HG03196 (cell line): ENCODE measurements around the gene GAL3ST2.
"Not testable (repeated sequence)": the region's sequence is repeated elsewhere in the genome, so short reads cannot be mapped to it uniquely, and the experiment has no call there.

Experiments
- ATAC-seq: cut with Tn5 transposase; IDR thresholded peaks from one replicate; pipeline ENCODE4 v1.9.1; 2021; ENCODE audit not compliant: unreplicated experiment

GAL3ST2 gene

DNA sequence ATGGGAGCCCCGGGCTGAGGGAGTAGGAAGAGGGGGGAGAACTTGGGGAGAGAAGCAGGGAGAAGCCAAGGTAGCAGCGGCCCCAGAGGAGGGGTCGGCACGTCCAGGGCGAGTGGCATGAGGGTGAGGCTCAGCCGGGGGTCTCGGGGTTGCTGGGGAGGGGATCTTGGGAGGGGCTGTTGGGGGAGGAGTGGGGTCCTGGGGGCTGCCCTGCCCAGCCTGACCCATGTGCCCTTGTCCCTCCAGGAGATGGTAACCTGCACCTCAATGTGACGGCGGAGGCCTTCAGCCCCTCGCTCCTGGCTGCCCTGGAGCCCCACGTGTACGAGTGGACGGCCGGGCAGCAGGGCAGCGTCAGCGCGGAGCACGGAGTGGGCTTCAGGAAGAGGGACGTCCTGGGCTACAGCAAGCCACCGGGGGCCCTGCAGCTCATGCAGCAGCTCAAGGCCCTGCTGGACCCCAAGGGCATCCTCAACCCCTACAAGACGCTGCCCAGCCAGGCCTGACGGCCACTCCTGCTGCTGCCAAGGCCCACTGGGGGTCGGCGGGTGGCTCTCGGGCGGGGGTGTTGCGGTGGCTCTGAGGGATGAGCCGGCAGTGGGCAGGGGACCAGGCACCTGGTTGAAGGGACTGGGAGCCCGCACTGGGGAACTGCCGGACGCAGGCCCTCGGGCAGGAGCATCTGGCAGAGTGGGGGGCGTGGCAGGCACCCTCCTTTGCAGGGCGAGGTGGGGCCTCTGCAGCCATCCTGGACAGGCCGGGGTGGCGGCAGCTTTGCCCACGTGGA lies 9.0 kb upstream of the GAL3ST2 start:
- no peak for ATAC-seq

DNA sequence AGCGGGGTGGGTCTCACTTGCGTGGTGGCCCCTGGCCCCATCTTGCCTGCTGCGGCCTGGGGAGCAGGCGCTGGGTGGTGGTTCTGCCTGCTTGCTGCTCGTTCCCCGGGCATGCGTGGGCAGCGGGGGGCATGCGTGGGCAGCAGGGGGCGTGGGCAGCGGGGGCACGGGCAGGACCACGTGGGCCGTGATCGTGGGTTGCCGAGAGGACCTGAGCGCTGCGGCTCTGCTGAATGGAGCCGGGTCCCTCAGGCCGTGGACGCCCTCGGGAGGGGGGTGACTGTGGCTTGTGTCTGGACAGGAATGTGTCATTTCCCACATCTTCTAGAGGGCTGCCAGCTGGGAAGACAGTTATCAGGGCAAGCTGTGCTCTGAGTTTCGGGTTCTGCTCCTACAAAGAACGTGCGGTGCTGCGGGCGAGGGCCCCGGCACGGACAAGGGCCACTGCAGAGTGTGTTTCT lies 8.3 kb upstream of the GAL3ST2 start:
- no peak for ATAC-seq

DNA sequence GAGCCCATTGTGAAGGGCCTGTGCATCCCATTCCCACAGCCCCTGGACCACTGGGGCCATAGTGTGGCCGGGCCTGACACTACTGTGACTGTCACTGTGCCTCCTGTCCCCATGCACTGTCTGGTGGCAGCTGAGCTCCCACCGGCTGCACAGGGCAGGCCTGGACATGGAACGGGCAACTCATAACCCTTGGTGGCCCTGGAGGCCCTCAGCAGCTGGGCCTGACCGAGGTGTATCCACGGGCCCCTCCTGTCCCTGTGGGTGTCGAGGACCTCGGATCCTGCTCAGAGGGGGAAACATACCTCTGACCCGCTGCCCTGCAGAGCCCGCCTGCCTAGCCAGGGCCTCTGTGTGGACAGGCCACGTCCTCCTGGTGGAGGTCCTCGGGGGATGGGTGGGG lies 7.8 kb upstream of the GAL3ST2 start:
- no peak for ATAC-seq

DNA sequence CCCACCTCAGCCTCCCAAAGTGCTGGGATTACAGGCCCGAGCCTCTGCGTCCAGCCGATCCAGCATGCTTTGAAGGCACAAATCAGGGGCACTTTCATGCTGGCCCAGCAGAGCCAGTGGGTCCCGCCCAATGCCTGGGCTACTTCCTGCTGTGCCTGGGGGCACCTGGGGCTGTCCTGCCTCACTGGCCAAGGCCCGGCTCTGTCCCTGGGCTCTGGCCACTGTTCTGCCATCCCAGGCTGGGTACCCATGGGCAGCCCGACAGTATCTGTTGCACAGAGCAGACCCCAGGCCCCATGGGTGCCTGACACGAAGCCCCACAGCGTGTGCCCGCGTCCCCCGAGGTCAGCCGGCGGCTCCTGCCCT lies 6.8 kb upstream of the GAL3ST2 start:
- no peak for ATAC-seq

- ATAC-seq = no peak
Measured at GRCh38 chr2:241770185-241770935, 6.3 kb upstream of the GAL3ST2 start.

DNA sequence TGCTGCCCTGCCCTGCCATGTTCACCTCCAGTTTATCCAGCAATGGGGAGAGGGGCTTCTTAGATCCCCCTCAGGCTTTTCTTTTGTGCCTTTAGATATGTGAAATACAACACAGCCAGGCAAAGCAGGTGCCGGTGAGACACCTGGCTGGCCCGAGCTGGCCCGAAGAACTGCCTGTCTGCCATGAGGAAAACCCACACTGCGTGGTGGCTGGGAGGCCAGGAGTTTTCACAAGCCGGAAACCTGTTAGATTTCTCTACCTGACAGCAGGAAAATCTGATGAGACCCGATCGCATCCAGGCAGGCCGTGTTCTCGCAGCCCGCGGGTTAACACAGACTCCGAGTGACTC lies 5.7 kb upstream of the GAL3ST2 start:
- ATAC-seq = no peak

GRCh38 chr2:241771286-241772062 lies 5.1 kb upstream of the GAL3ST2 start:
- ATAC-seq = no peak

DNA sequence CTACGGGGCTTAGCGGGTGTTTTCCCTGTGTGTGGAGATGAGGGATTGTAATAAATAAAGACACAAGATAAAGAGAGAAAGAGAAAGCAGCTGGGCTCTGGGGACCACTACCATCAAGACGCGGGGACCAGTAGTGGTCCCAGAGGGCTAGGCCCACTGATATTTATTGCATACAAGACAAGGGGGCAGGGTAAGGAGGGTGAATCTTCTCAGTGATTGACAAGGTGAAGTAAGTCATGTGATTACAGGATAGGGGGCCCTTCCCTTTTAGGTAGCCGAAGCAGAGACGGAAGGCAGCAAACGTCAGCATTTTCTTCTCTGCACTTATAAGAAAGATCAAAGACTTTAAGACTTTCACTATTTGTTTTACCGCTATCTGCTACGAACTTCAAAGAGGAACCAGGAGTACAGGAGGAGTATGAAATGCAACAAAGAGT lies 4.5 kb upstream of the GAL3ST2 start:
- no peak for ATAC-seq

DNA sequence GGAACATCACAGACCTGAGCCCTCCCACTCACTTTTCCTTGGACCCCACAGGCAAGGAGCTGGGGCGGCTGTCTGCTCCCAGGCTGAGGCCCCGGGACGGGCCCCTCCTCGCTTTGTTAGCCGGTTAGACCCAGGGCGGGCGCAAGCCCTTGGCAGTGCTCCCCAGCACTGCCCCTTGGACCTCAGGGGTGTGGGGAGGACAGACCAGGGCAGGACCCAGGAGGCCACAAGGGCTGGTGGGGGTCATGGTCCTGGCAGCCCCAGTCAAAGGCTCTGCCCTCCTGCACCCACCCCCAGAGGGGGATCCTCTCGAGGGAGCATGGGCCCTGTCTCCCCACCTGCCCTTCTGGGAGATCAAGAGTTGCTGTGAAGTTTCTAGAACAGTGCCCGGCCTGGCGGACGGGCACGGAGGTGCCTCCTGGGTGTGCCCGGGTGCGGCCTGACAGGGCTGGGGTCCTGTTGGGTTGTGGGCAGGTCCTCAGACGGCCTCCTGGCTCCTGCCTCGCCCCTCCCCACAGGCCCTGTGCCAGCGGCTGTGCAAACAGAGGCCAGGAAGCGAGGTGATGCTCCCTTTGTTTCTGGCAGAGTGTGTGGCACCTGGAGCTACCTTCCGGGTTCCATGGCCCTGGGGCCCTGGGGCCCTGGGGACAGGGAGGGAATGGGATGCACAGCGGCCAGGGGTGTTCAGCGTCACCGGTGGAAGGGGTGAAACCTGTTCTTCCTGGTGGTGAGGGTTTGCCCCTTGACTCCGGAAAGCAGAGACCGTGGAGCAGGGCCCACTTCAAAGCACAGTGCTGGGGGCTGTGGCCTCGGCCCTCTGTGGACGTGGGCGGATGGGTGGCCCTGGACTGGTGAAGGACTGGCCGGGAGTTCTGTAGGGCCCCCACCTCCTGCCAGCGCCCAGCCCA lies 2.9 kb upstream of the GAL3ST2 start:
- no peak for ATAC-seq

DNA sequence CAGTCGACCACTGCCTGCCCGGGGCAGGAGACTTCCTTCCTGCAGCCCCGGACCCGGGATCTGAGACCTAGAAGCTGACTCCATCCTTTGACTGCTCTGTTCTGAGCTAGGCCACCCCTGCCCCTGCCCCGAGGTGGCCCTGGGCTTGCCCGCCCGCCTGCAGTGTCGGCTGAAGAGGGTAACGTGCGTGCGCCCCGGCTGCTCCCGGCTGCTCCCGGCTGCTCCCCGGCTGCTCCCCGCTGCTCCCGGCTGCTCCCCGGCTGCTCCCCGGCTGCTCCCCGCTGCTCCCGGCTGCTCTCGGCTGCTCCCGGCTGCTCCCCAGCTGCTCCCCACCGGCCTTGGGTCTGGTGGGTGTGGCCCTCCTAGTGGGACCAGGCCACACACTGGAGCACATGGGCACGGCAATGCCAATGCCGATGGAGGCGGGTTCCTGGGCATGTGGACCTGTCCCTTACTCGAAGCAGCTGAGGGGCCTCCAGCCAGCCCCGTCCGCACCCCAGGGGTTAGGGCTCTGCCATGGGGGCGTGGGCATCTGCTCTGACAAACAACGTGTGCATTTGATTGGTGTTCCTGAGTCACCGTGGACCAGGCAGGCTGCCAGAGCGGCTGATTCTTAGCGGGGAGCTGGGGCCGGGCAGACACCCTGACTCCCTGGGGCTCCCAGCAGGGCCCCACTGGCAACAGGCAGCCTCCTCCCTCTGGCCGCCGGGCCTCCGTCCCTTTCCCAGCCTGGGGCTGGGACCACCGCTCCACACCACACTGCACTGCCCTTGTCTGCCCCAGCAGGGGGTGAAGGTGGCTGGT lies 2.0 kb upstream of the GAL3ST2 start:
- no peak for ATAC-seq

DNA sequence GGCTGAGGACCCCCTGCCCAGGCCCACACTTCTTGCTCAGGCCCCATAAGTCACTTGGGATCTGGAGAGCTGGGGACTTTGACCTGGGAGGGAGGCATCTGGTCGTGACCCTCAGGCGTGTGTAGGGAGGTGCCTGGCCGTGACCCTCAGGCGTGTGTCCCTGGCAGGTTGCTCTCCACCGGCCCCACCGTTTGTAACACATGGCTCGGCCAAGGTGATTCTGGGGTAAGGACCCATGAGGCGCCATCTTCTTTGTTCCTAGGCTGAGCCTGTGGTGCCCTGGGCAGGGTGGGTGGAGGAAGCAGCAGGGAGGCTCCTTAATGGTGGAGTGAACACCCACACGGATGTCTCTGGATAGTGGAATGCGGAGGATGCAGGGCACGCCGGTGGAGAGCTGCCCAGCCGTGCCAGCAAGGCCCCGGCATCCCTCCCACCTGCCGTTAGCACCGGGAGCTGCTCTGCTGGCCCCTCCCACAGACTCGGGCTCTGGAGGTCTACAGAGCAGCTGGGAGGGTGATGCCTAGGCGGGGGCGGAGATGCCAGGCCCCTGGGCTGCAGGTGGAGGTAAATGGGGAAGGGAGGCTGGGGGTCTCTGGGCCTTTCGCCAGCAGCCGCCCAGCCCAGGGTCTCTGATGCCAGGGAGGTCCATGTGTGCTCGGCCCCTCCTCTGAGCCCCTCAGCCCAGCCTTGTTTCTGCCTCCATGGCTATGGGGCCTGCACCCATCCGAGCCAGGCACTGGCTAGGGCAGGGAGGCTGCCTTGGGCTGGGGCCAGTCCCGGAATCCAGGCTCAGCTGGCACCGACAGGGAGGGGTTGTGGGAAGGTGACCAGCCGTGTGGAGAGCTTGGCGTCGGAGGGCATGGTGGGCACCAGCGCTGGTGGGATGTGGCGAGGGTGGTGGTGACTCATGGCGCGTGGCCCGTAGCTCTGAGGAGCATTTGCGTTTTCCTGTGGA lies 1.1 kb upstream of the GAL3ST2 start:
- ATAC-seq = no peak

DNA sequence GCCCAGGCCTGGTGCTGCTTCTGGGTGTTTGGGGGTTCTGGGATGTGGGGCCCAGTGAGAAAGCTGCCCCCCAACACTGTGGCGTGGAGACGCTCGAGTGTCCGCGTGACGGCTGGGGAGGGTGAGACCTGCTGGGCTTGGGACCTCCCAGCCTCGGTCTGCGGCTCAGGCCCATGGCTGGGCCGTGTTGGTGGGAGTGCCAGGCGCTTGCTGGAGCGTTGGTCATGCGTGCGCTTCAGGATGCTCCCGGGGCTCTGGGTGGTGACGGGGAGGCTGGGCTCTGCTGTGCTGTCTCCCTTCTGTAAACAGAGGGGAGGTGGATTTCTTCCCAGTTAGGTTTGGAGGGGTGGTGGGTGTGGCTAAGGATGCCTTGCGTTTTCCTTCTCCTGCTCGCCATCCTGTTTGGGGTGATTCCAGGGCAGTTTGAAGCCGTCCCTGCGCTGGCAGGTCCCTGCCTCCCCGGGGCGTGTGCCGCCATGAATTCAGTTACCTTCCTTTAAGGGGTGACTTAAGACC lies 606 bp downstream of the GAL3ST2 start:
- ATAC-seq = no peak

GRCh38 chr2:241777686-241778627 lies 1.3 kb downstream of the GAL3ST2 start:
- ATAC-seq = no peak

GRCh38 chr2:241780939-241781569 lies 4.4 kb downstream of the GAL3ST2 start:
- no peak for ATAC-seq

GRCh38 chr2:241782053-241782452 lies 5.4 kb downstream of the GAL3ST2 start:
- ATAC-seq = not testable (repeated sequence)

DNA sequence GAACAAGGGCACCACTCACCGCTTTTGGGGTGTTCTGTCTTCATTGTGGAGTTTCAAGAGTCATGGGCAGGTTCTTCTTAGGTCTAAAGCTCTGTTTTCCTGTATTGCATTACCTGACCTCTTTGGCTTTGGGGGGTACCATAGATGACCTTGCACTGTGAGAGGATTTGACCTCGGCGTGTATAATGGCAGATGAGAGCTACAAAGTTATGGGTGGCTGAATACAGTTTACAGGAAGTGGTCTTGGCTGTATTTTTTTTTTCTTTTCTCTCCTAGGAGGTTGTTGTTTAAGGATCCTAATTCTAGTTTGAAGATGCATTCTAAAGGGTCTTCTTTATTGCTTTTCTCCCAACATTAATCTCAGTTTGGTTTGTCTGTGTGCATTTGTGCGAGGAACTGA lies 11.5 kb downstream of the GAL3ST2 start:
- ATAC-seq = no peak

- no peak for ATAC-seq
Measured at GRCh38 chr2:241788572-241788971, 11.9 kb downstream of the GAL3ST2 start.
